Hepatocyte (in vitro differentiated cells): ENCODE measurements around the gene THAP4. TPM values are rescaled to one million over a fixed set of nuclear protein-coding genes. Genes with fewer than 3 reads are reported as not detected.

Experiments used
- DNase-seq: peaks from one replicate; pipeline ENCODE4 v3.0.0-alpha.2; 2016; ENCODE audit warnings: low spot score
- H2AFZ ChIP-seq: fragments of 200-600 bp; sonication (generic); 2 replicates; pipeline ENCODE4 v1.6.0; 2016; ENCODE audit warnings: antibody characterized with exemption, mild to moderate bottlenecking
- H3K27ac ChIP-seq: fragments of 200-600 bp; sonication (generic); 2 replicates; pipeline ENCODE4 v1.5.1; 2016; ENCODE audit warnings: mild to moderate bottlenecking
- H3K27me3 ChIP-seq: fragments of 200-600 bp; sonication (generic); 2 replicates; pipeline ENCODE4 v1.6.1; 2016
- H3K36me3 ChIP-seq: fragments of 200-600 bp; sonication (generic); replicated peaks from 2 replicates; pipeline ENCODE4 v1.5.1; 2016; ENCODE audit warnings: low read depth; ENCODE audit not compliant: insufficient read depth
- H3K4me1 ChIP-seq: fragments of 200-600 bp; sonication (generic); 2 replicates; pipeline ENCODE4 v1.5.1; 2016; ENCODE audit warnings: mild to moderate bottlenecking, moderate library complexity; ENCODE audit not compliant: insufficient read depth
- H3K4me2 ChIP-seq: fragments of 200-600 bp; sonication (generic); 2 replicates; pipeline ENCODE4 v1.6.0; 2016
- H3K4me3 ChIP-seq: fragments of 200-600 bp; sonication (generic); 2 replicates; pipeline ENCODE4 v1.5.1; 2016; ENCODE audit warnings: mild to moderate bottlenecking
- H3K79me2 ChIP-seq: fragments of 200-600 bp; sonication (generic); 2 replicates; pipeline ENCODE4 v1.6.0; 2017; ENCODE audit warnings: mild to moderate bottlenecking
- H3K9me2 ChIP-seq: fragments of 200-600 bp; sonication (generic); replicated peaks from 2 replicates; pipeline ENCODE4 v1.6.0; 2017; ENCODE audit warnings: mild to moderate bottlenecking; ENCODE audit not compliant: insufficient read depth
- H3K9me3 ChIP-seq: fragments of 200-600 bp; sonication (generic); 2 replicates; pipeline ENCODE4 v1.5.1; 2016; ENCODE audit warnings: low read depth, mild to moderate bottlenecking
- H4K20me1 ChIP-seq: fragments of 200-600 bp; sonication (generic); 2 replicates; pipeline ENCODE4 v1.6.0; 2016; ENCODE audit warnings: mild to moderate bottlenecking; ENCODE audit not compliant: insufficient read depth, poor library complexity, severe bottlenecking
- CTCF ChIP-seq: fragments of 200-600 bp; sonication (generic); IDR thresholded peaks from 2 replicates; pipeline ENCODE4 v1.5.1; 2016; ENCODE audit warnings: antibody characterized with exemption, mild to moderate bottlenecking; ENCODE audit not compliant: poor library complexity
- EZH2 ChIP-seq: fragments of 200-600 bp; sonication (generic); IDR thresholded peaks from 2 replicates; pipeline ENCODE4 v1.6.1; 2016; ENCODE audit warnings: antibody characterized with exemption, mild to moderate bottlenecking, borderline replicate concordance
- EZH2phosphoT487 ChIP-seq: fragments of 200-600 bp; sonication (generic); IDR thresholded peaks from one replicate; pipeline ENCODE4 v1.6.1; 2018; ENCODE audit warnings: antibody characterized with exemption, mild to moderate bottlenecking, low read depth, moderate library complexity; ENCODE audit not compliant: unreplicated experiment, severe bottlenecking
- WGBS: methylation state at CpG from one replicate; pipeline ENCODE4 v1.1.6; 2016; ENCODE audit warnings: low lambda C conversion rate; ENCODE audit errors: missing lambda C conversion rate; 5-methylcytosine and 5-hydroxymethylcytosine counted together
- polyA plus RNA-seq: library from polyadenylated mRNA; unstranded; fragments of >200 nt; fragmentation: Nextera tagmentation; extraction: Ambion mirVana; gene quantifications from 2 replicates; pipeline ENCODE4 v1.2.1, GENCODE V29; 2016
- total RNA-seq: library from RNA; depleted of rRNA; stranded (reverse); fragments of >200 nt; gene quantifications from 2 replicates; pipeline ENCODE4 v1.2.3, GENCODE V29; 2014

THAP4 gene
- total and polyA plus RNA-seq, 2 experiments from 2014 or later = 43.2 to 58.1 TPM

- no peaks in the 10 kb centered on the region for H3K79me2 ChIP-seq
- no peak for TF ChIP-seq EZH2phosphoT487
- peak; percentile 69 for TF ChIP-seq CTCF
- WGBS = 65% methylated on average over 26 of the region's 26 CpGs
- H2AFZ ChIP-seq = no peak overlapping the region
- H3K27ac ChIP-seq = no peak overlapping the region
- H3K9me3 ChIP-seq = no peaks in the 10 kb centered on the region
- H4K20me1 ChIP-seq = no peaks in the 10 kb centered on the region
- no peaks in the 10 kb centered on the region for H3K36me3 ChIP-seq
- H3K27me3 ChIP-seq = no peaks in the 10 kb centered on the region
- no peak overlapping the region for H3K4me3 ChIP-seq
- no peaks in the 10 kb centered on the region for H3K4me1 ChIP-seq
- DNase-seq = peak; percentile 74
- H3K4me2 ChIP-seq = no peak overlapping the region
- H3K9me2 ChIP-seq = no peaks in the 10 kb centered on the region
Measured at GRCh38 chr2:241659150-241659739, 22.3 kb upstream of the THAP4 start.

- DNase-seq = no peak
- Histone ChIP-seq H3K9me3 (no peaks in the 10 kb centered on the region), H3K27ac (no peak overlapping the region), H3K27me3 (no peaks in the 10 kb centered on the region), H3K9me2 (no peaks in the 10 kb centered on the region), H3K79me2 (no peaks in the 10 kb centered on the region), H3K36me3 (no peaks in the 10 kb centered on the region), H4K20me1 (no peaks in the 10 kb centered on the region), H3K4me1 (no peaks in the 10 kb centered on the region), H2AFZ (no peak overlapping the region), H3K4me2 (no peak overlapping the region), H3K4me3 (no peak overlapping the region)
- WGBS = 80% methylated on average over 4 of the region's 5 CpGs
- TF ChIP-seq CTCF (no peak), EZH2 (no peak), EZH2phosphoT487 (no peak)
Measured at GRCh38 chr2:241658296-241658695, 21.3 kb upstream of the THAP4 start.

GRCh38 chr2:241657786-241658254 lies 20.9 kb upstream of the THAP4 start:
- no peaks in the 10 kb centered on the region for H3K36me3 ChIP-seq
- no peaks in the 10 kb centered on the region for H3K9me2 ChIP-seq
- no peaks in the 10 kb centered on the region for H3K79me2 ChIP-seq
- H3K9me3 ChIP-seq = no peaks in the 10 kb centered on the region
- no peak for DNase-seq
- H3K27me3 ChIP-seq = no peaks in the 10 kb centered on the region
- WGBS = 85% methylated on average over 12 of the region's 15 CpGs
- no peak overlapping the region for H3K4me2 ChIP-seq
- no peak overlapping the region for H3K27ac ChIP-seq
- no peak overlapping the region for H2AFZ ChIP-seq
- H3K4me1 ChIP-seq = no peaks in the 10 kb centered on the region
- H3K4me3 ChIP-seq = no peak overlapping the region
- TF ChIP-seq EZH2 (no peak), CTCF (no peak), EZH2phosphoT487 (no peak)
- no peaks in the 10 kb centered on the region for H4K20me1 ChIP-seq

- TF ChIP-seq CTCF = no peak
- Histone ChIP-seq H3K27ac (no peak overlapping the region), H3K4me3 (no peak overlapping the region), H3K9me3 (no peaks in the 10 kb centered on the region), H3K4me2 (no peak overlapping the region), H3K27me3 (no peaks in the 10 kb centered on the region), H3K9me2 (no peaks in the 10 kb centered on the region), H2AFZ (no peak overlapping the region), H3K36me3 (no peaks in the 10 kb centered on the region), H3K4me1 (no peaks in the 10 kb centered on the region), H3K79me2 (no peaks in the 10 kb centered on the region), H4K20me1 (no peaks in the 10 kb centered on the region)
- DNase-seq = no peak
- WGBS = 91% methylated on average over 11 of the region's 13 CpGs
Measured at GRCh38 chr2:241656190-241656741, 19.3 kb upstream of the THAP4 start.
